ENCODE measurements around the gene NXPE4. TPM values are rescaled to one million over a fixed set of nuclear protein-coding genes. Genes with fewer than 3 reads are reported as not detected.

NXPE4 gene
- total RNA-seq, 2 donors from 2014 or later, result not detected

GRCh38 chr11:114564831-114565230 is 30.8 kb downstream of the NXPE4 start:
- Histone ChIP-seq H3K4me1 (no peaks in the 10 kb centered on the region), H3K36me3 (replicated peaks in 1 of 2; ENCODE audit: insufficient read depth in 1 of 2, low read depth in 2 of 2) (no peaks in the 10 kb centered on the region), H3K4me3 (no peak overlapping the region), H3K27ac (no peak overlapping the region), H3K9me3 (no peaks in the 10 kb centered on the region), H3K27me3 (no peaks in the 10 kb centered on the region)
- 74 to 83% methylated on average over 1 of the region's 1 CpG for WGBS, 2 donors
- ATAC-seq (no peak), DNase-seq (no peak)
- intact Hi-C loops (cut with DNase I), result no loop called here
- TF ChIP-seq CTCF (IDR thresholded peaks at IDR 0.05) (no peak), POLR2A (IDR thresholded peaks at IDR 0.05) (no peak)

GRCh38 chr11:114563077-114563476 is 32.5 kb downstream of the NXPE4 start:
- H3K27me3 ChIP-seq, result no peaks in the 10 kb centered on the region
- no peak overlapping the region for H3K4me3 ChIP-seq
- no peak for ATAC-seq
- H3K36me3 ChIP-seq (replicated peaks in 1 of 2; ENCODE audit: insufficient read depth in 1 of 2, low read depth in 2 of 2), result no peaks in the 10 kb centered on the region
- no peak overlapping the region for H3K27ac ChIP-seq
- TF ChIP-seq CTCF (IDR thresholded peaks at IDR 0.05) (no peak), POLR2A (IDR thresholded peaks at IDR 0.05) (no peak)
- no peak for DNase-seq
- no peaks in the 10 kb centered on the region for H3K9me3 ChIP-seq
- intact Hi-C loops (cut with DNase I), result no loop called here
- H3K4me1 ChIP-seq, result no peaks in the 10 kb centered on the region
- WGBS, 2 donors, result 23 to 32% methylated on average over 2 of the region's 2 CpGs

- 14 to 23% methylated on average over 3 of the region's 3 CpGs for WGBS, 2 donors
- H3K27me3 ChIP-seq, result no peaks in the 10 kb centered on the region
- H3K4me1 ChIP-seq, result no peaks in the 10 kb centered on the region
- DNase-seq (no peak), ATAC-seq (no peak)
- TF ChIP-seq CTCF (IDR thresholded peaks at IDR 0.05) (no peak), POLR2A (IDR thresholded peaks at IDR 0.05) (no peak)
- H3K9me3 ChIP-seq, result no peaks in the 10 kb centered on the region
- intact Hi-C loops (cut with DNase I), result no loop called here
- H3K27ac ChIP-seq, result no peak overlapping the region
- H3K36me3 ChIP-seq (replicated peaks in 1 of 2; ENCODE audit: insufficient read depth in 1 of 2, low read depth in 2 of 2), result no peaks in the 10 kb centered on the region
- H3K4me3 ChIP-seq, result no peak overlapping the region
These were observed 33.2 kb downstream of the NXPE4 start for GRCh38 chr11:114562166-114562916.

- H3K4me1 ChIP-seq, result no peaks in the 10 kb centered on the region
- no peaks in the 10 kb centered on the region for H3K9me3 ChIP-seq
- no peak within 1 kb of the TSS for H3K27ac ChIP-seq
- no peaks in the 10 kb centered on the region for H3K36me3 ChIP-seq (replicated peaks in 1 of 2; ENCODE audit: insufficient read depth in 1 of 2, low read depth in 2 of 2)
- intact Hi-C loops (cut with DNase I), result no loop called here
- DNase-seq (no peak), ATAC-seq (no peak)
- no peak within 1 kb of the TSS for H3K4me3 ChIP-seq
- no peaks in the 10 kb centered on the region for H3K27me3 ChIP-seq
- TF ChIP-seq POLR2A (IDR thresholded peaks at IDR 0.05), result no peak
- TF ChIP-seq CTCF (IDR thresholded peaks at IDR 0.05), result no peak
- WGBS, 2 donors, result 55 to 58% methylated on average over 4 of the region's 4 CpGs
These were observed 35.9 kb downstream of the NXPE4 start, which contains the start of gene NXPE1 for GRCh38 chr11:114559425-114560310. Gene NXPE1 (minus strand): TSS chr11:114559881. CDS start chr11:114551201, 8,680 bp downstream.

Measured in body of pancreas (tissue), 4 donors.